GM21723 (cell line): Measurements from ENCODE around the gene IQSEC3.
"Not testable (repeated sequence)": the region's sequence is repeated elsewhere in the genome, so short reads cannot be mapped to it uniquely, and the experiment has no call there.

Experiments used
- ATAC-seq: cut with Tn5 transposase; IDR thresholded peaks from one replicate; pipeline ENCODE4 v1.9.1; 2021; ENCODE audit warnings: mild to moderate bottlenecking, moderate library complexity; ENCODE audit not compliant: unreplicated experiment

The IQSEC3 gene

DNA sequence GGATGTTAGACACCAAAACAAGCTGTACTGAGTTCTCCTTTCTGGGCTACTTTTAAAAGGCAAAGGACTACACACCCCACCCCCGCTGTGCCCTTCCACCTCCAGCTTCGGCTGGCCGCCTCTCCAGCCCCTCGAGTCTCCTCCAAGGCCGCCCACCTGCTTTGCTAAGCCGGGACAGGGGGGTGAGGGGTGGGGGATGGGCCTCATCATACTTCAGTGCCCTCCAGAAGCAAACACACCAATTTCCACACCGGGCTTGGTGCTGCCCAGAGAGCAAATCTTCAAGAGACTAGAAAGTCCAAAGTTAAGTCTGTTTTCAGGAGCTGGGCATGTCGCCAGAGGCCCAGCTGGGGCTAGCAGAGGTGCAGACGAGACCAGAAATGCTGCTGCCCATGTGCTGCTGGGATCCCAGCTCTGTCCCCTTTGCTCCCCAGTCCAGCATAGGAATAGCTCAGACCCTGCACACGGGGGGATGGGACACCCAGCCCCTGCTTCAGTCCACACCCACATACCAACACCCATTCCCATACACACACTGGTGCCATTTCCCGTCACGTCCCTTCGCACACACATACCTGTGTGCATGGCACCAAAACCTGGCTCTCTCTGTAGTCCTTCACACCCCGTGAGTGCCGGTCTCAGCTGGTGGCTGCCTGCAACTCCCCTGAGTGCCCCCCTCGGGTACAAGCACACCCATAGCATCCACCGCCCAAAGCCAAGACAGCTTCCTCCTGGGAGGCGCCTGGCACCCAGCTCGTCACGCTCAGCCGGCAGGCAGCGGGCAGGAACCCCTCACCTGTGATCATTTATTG, 146.4 kb downstream of the IQSEC3 start:
- ATAC-seq: no peak

DNA sequence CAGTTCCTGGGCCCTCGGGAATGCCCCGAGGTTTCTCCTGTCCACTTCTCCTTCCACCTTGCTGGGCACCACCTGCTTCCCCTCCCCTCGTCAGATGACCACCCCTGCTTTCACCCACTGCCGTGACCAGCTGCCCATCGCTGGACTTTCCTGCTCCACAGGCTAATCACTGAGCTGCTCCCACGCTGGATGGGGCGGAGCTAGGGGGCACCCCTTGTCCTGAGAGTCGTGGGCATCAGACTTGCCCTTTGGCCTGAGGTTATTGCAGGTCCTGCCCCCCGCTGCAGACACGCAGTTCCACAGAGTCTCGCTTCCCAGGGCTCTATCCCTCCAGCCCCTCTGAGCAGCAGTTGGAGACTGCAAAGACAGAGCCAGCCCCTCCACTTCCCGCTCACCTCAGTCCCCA, 147.0 kb downstream of the IQSEC3 start:
- no peak for ATAC-seq

DNA sequence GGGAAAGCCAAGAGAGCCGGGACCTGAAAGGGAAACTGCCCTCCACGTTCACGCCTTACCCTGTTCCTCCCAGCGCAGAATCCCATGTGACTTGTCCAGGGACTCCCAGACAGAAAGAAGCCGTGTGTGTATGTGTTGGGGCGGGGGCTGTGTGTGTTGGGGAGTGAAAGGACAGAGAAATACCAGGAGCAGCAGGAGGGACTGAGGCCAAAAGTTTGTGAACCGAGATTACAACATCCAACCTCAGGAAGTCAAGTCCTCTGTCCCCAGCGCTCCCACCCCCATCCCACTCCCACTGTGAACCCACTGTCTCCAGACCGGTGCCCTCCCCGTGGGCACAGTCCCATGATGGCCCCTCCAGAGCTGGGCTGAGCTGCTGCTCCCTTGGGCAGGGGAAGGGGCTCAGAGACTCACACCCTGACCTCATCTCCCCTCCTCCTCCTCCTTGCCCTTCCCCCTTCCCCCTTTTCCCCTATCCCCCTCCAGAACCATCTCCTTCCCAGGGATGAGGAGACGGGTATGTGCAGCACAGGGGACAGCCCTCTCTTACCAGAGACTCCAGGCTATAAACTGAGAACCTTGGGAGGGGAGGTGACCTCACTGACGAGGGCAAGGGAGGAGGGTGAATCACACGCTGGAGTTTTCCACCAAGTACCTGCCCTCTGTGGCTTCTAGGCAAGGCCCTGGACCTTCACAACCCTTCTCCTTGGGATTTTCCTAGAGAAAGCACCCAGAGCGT, 147.6 kb downstream of the IQSEC3 start, which contains the start of gene SLC6A12:
TSS of gene SLC6A12 (minus strand) at position 155 of the 739 bp plus-strand sequence. CDS start 4,171 bp downstream, outside the sequence.
- no peak for ATAC-seq

DNA sequence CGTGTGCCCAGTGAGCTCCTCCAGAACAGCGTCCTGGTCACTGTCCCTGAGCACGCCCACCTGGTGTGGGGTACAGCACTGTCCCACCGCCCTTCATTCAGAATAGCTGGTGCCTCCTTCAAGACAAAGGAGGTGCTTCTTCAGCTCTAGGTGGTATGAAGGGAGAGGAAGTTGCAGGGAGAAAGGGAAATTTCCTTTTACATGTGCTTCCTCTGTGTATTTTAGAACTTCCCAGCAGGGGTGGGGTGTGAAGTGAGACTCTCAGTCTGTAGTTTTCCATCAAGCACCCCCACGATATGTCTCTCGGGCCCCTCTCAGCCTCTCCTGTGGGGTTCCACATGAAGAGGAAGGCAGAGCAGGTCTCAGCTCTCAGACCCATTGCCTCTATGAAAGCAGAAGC, 148.5 kb downstream of the IQSEC3 start:
- no peak for ATAC-seq

DNA sequence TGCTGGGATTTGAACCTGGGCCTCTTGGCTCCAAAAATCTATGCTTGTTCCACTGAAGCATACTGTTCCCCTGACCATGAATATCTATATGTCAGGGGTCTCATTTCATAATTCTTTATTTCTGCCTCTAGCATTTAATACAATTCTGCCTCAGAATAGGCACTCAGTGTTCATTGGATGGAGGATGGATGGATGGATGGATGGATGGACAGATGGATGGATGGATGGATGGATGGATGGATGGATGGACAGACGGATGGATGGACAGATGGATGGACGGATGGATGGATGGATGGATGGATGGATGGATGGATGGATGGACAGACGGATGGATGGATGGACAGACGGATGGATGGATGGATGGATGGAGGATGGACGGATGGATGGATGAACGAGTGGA, 150.5 kb downstream of the IQSEC3 start:
- ATAC-seq: not testable (repeated sequence)

DNA sequence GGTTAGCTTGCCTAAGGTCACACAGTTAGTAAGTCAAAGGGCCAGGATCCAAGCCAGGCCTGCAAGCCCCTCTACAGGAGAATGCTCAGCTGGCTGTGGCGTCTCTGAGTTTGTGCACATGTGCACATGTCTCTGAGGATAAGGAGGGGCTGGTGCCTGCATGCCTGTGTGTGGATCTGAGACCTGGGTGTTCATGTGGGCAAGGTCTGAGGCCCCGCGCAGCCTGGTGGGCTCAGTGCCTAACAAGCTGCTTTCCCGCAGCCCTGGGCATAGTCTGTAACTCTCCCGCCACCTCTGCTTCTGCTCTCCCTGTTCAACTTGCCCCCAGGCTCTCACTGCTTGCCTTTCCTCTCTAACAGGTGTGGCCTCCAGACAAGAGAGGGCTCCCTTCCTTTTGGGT, 151.7 kb downstream of the IQSEC3 start:
- ATAC-seq: no peak

DNA sequence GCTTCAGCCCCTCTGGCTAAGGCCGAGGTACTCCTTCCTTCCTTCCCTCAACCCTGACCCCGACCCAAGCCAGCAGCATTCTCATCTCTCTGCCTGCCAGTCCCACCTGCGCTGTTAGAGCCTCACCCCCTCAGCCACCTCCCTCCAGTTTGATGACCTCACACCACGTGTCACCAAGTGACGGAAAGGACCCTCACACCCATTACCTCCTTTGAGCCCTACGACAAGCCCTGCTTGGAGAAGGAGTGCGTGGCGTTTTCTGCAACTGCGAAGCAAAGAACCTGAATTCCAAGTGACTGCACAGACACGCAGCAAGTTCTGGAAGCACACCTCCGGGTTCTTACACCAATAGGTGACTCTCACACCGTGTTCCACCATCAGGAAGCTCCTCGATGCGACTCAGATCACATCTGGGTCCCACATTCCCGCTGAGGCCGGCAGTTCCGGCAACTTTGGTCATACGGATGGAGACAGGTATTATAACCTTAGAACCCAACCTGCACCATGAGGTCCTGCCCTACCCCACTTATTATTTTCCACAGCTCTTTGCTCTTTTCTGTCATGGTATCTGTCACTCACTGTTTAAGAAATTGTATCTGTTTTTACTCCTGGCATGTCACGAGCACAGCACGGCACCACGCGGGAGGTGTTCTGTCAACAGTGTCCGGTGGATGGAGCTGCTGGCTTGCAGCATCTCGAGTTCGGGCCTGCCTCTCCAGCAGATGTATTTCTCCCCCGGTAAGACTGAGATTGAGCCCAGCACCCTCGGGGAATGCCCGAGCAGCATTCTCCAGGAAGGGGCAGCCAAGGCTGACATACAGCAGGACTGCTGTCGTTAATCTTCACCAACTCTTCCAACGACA, 152.4 kb downstream of the IQSEC3 start:
- ATAC-seq: no peak

DNA sequence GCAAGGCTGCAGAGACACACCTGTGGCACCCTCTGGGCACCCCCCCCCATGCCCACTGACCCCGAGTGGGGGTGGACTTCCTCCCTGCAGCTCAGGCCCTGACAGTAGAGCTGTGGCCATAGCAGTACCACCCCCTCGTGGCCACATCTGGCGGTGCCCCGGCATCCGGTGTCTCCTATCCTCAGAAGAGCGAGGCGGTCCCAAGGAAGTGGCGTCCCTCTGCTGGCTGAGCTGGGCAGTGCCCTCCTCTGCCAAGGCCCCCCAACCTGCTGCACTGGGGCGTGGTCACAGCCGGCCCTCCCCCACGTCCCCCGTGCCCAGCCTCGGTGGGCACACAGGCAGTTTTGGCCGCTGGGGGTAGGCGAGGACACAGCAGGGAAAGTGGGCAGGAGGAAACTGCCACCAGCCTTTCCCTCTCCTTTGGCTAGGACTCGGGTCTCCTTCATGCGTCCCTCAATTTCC, 153.4 kb downstream of the IQSEC3 start:
- ATAC-seq: peak; percentile 62

DNA sequence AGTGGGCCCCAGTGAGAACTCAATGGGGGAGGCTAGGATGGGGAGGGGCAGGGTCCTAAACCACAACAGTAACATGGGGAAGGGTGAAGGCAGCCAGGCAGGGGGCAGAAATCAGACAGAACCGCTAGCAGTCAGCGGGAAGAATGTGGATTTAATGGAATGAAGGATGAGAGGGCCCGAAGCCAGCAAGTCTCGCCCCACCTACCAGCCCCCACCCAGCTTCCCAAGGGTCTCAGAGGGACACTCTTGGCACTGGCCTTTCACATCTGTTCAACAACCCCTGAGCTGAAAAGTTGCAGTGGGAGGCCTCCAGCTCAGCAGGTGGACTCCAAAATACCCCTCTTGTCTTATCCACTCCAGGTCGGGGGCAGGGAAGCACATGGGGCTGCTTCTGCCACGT, 153.9 kb downstream of the IQSEC3 start:
- ATAC-seq: no peak

DNA sequence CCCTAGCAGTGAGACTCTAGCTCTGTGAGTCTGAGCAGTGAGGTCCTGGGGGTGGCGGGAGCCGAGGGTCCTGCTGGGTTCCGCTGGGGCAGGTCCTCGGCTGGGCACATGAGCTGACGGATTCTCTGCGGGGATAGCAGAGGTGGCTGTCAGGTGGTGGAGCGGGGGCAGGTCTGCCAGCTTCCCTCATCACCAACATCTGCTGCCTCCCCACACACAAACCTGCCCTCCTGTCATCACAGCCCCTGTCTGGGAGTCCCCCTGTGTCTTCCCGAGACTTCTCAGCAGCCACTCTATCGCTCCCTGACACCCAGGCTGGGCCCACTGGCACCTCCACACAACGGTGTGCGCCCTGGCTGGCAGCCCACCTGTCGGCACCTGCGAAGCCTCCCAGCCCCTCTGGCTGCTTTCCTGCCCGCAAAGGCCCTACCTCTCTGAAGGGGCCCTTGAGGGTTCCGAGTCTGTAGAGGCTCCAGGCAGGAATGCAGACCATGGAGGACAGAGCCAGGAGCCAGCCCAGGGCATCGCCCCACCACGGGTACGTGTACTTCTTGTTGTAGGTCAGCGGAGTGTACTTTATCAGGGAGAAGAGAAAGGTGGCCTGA, 154.5 kb downstream of the IQSEC3 start:
- no peak for ATAC-seq

DNA sequence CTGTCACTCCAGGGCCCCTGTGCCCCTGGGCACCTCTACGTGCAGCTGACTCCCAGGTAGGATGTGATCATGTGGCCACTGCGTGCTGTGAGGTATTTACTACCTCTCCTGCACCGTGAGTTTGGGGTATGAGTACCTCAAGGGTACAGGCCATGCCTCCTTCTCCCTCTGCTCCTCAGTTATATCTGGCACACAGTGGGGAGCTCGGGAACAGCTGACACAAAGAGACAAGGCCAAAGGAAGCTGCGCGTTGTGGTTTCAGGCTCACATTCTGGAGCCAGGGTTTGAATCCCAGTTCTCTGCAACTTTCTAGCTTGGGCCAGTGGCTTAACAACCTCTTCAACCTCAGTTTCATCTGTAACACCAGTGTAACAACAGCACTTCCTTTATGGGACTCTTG, 155.2 kb downstream of the IQSEC3 start:
- no peak for ATAC-seq

DNA sequence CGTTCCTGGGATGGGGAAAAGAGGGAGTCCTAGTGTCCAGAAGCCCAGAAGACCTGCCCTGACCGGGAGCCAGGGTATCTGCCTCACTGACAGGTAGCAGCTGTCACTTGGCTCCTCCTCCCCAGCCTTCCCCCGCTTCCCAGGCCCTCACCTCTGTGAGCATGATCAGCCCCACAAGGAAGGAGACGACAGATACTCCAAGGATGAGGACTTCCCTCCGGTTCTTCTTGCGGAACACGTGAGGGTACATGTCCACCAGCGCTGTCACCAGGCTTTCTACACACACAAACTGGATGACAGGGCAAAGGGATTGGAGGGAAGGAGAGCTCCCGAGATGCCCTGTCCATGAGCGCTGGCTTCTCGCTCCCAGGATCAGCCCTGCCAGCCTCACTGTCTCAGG, 157.3 kb downstream of the IQSEC3 start:
- no peak for ATAC-seq

DNA sequence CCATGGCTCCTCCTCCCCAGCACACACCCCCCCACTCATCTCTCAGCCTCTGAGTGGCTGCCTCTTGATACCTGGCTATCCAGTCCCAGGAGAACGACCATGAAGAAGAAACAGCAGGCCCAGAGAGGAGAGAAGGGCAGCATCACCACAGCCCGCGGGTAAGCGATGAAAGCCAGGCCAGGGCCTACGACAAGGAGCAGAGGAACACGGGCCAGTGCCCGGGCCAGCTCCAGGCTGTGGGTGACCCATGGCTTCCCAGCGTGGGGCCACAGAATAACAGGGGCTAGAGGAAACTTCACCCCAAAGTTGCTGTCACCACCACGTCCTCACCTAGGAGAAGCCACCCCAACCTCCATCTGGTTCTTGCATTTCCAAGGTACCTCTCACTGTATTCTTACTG, 157.8 kb downstream of the IQSEC3 start:
- ATAC-seq: no peak

DNA sequence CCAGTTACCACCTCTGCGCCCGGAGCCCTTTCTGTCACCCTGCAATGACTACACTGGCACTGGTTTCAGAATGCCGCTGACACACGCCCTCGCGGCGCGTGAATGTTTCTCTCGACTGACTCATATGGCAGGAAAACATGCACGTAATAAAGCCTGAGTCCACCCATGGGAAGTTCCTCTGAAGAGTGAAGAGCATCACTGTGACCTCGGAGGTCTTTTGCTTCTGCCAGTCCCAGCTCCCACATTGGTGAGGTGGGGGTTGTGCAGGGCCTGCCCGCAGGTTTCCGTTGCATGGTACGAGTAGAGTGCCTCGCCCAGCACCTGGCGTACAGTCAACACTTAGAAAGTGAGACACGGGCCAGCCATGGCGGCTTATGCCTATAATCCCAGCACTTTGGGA, 158.4 kb downstream of the IQSEC3 start:
- ATAC-seq: no peak

DNA sequence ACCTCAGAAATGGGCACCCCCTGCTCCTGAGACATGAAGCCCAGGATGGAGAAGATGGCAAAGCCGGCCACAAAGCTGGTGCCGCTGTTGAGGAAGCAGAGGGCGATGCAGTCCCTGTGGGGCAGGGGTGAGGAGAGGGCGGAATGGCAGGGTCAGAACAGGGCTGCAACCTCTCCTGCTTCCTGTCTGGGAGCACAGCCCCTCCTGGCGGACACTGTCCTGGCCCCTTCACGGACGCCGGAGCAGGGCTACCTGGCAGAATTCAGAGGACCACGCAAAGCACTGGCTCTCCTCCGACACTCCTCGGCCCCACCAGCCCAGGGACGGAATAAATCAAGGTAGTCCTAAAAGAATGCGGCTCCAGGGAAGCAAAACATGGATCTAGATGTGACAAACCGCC, 159.8 kb downstream of the IQSEC3 start:
- ATAC-seq: no peak

DNA sequence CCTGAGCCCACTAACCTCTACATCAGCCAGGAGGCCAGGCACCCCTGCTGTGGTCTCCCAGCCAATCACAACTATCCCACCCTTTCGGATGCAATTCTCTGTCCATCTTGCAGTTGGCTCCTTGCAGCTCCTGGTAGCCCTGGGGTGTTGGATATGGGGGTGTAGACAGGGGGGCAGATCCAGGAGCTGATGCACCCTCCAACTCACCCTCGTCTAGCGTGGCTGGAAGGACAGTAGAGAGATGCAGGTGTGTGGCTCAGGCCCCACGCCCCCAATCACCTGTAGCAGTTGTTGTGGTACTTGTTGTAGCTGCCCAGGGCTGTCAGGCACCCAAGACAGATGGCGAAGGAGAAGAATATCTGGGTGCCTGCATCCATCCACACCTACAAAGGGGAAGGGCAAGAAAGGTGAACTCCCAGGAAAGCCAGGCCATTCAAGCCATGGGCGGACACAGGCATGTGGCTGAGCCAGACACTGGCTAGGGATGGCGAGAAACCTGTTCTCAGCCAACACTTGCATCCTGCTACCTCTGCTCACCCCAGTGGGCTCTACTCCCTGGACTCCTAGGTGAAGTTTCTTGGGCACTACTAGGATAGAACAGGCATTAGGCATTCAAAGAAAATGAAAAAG, 160.8 kb downstream of the IQSEC3 start:
- ATAC-seq: no peak
